ENCODE measurements around the gene EPHB2. TPM values are rescaled to one million over a fixed set of nuclear protein-coding genes. Genes with fewer than 3 reads are reported as not detected.

EPHB2 gene
- total RNA-seq, 5 donors from 2014 or later (not counting 1 experiment from before 2014, with no cell fraction given): 0.06 to 0.20 (median 0.12) TPM; not detected in 2

DNA sequence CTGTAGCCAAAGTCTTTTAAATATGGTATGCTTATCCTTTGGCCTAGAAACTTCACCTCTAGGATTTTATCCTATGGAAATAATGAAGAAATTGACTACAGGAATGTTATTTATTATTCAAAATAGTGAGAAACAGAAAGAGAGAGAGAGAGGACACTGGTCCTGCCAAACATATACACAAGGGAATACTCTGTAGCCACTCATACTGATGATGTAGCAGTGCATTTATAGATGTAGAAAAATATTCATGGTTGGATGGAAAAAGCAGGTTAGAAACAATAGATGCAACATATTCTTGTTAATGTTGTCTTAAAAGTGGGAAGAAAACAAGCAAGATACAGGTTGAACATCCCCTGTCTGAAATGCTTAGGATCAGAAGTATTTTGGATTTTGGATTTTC, 22.2 kb upstream of the EPHB2 start:
- Mint-ChIP-seq H3K4me1 (no peaks in the 10 kb centered on the region), H3K9me3 (no peaks in the 10 kb centered on the region), H3K27me3 (peaks cover 23 to 36% of the 10 kb centered on the region in 2 donors), H3K27ac (no peak overlapping the region), H3K36me3 (no peaks in the 10 kb centered on the region), H3K4me3 (no peak overlapping the region)
- Histone ChIP-seq H3K36me3 (ENCODE audit: control insufficient read depth in 2 of 2, extremely low read depth in 1 of 2, insufficient read depth in 1 of 2, low read length in 1 of 2) (no peaks in the 10 kb centered on the region), H3K4me1 (ENCODE audit: control insufficient read depth in 1 of 2, extremely low read depth in 1 of 2, insufficient read depth in 2 of 2, low read length in 2 of 2) (no peaks in the 10 kb centered on the region), H3K27ac (ENCODE audit: low read length) (no peak overlapping the region), H3K4me3 (ENCODE audit: control insufficient read depth in 1 of 2, extremely low read depth in 1 of 2, low read length in 1 of 2) (no peak overlapping the region), H3K9me3 (no peaks in the 10 kb centered on the region), H3K27me3 (replicated peaks in 1 of 2; ENCODE audit: control insufficient read depth in 2 of 2, extremely low read depth in 1 of 2, insufficient read depth in 2 of 2, low read length in 1 of 2) (peaks cover 0 to 23% of the 10 kb centered on the region in 2 experiments)
- DNase-seq (no peak), ATAC-seq (replicated peaks in 1 of 4) (no peak)
- CTCF ChIA-PET: interaction anchor here in 1 of 2 donors (0.7 kb wide), 1 partner anchor 33 kb away, joined by 3 read pairs; no protein-coding TSS in a partner anchor
- POLR2A ChIA-PET: no interaction called here

GRCh38 chr1:22689505-22689904, 21.1 kb upstream of the EPHB2 start:
- no peaks in the 10 kb centered on the region for H3K36me3 ChIP-seq (ENCODE audit: control insufficient read depth in 2 of 2, extremely low read depth in 1 of 2, insufficient read depth in 1 of 2, low read length in 1 of 2)
- CTCF ChIA-PET: no interaction called here
- POLR2A ChIA-PET: no interaction called here
- ATAC-seq (replicated peaks in 1 of 4) (no peak), DNase-seq (no peak)
- Mint-ChIP-seq H3K9me3 (no peaks in the 10 kb centered on the region), H3K27me3 (peaks cover 21 to 29% of the 10 kb centered on the region in 2 donors), H3K36me3 (no peaks in the 10 kb centered on the region), H3K4me3 (no peak overlapping the region), H3K27ac (no peak overlapping the region), H3K4me1 (no peaks in the 10 kb centered on the region)
- H3K4me1 ChIP-seq (ENCODE audit: control insufficient read depth in 1 of 2, extremely low read depth in 1 of 2, insufficient read depth in 2 of 2, low read length in 2 of 2): no peaks in the 10 kb centered on the region
- no peak overlapping the region for H3K4me3 ChIP-seq (ENCODE audit: control insufficient read depth in 1 of 2, extremely low read depth in 1 of 2, low read length in 1 of 2)
- no peak overlapping the region for H3K27ac ChIP-seq (ENCODE audit: low read length)
- no peaks in the 10 kb centered on the region for H3K9me3 ChIP-seq
- H3K27me3 ChIP-seq (replicated peaks in 1 of 2; ENCODE audit: control insufficient read depth in 2 of 2, extremely low read depth in 1 of 2, insufficient read depth in 2 of 2, low read length in 1 of 2): peaks cover 0 to 14% of the 10 kb centered on the region in 2 experiments
- WGBS (ENCODE audit: insufficient coverage): 92% methylated on average over 7 of the region's 11 CpGs

GRCh38 chr1:22691031-22691753, 19.4 kb upstream of the EPHB2 start:
- Mint-ChIP-seq H3K4me1 (no peaks in the 10 kb centered on the region), H3K27me3 (peaks cover 13 to 18% of the 10 kb centered on the region in 2 donors), H3K4me3 (no peak overlapping the region), H3K9me3 (no peaks in the 10 kb centered on the region), H3K27ac (no peak overlapping the region), H3K36me3 (no peaks in the 10 kb centered on the region)
- CTCF ChIA-PET: no interaction called here
- no CpG with 5 or more reads among the region's 13 CpGs for WGBS (ENCODE audit: insufficient coverage)
- POLR2A ChIA-PET: no interaction called here
- H3K4me1 ChIP-seq (ENCODE audit: control insufficient read depth in 1 of 2, extremely low read depth in 1 of 2, insufficient read depth in 2 of 2, low read length in 2 of 2): no peaks in the 10 kb centered on the region
- no peak for DNase-seq
- H3K4me3 ChIP-seq (ENCODE audit: control insufficient read depth in 1 of 2, extremely low read depth in 1 of 2, low read length in 1 of 2): no peak overlapping the region
- no peaks in the 10 kb centered on the region for H3K36me3 ChIP-seq (ENCODE audit: control insufficient read depth in 2 of 2, extremely low read depth in 1 of 2, insufficient read depth in 1 of 2, low read length in 1 of 2)
- ATAC-seq (replicated peaks in 1 of 4): no peak
- H3K27ac ChIP-seq (ENCODE audit: low read length): no peak overlapping the region
- peaks cover 0 to 6% of the 10 kb centered on the region in 2 experiments for H3K27me3 ChIP-seq (replicated peaks in 1 of 2; ENCODE audit: control insufficient read depth in 2 of 2, extremely low read depth in 1 of 2, insufficient read depth in 2 of 2, low read length in 1 of 2)
- no peaks in the 10 kb centered on the region for H3K9me3 ChIP-seq

GRCh38 chr1:22694172-22694571, 16.5 kb upstream of the EPHB2 start:
- CTCF ChIA-PET: no interaction called here
- Mint-ChIP-seq H3K36me3 (no peaks in the 10 kb centered on the region), H3K27me3 (peaks cover 2 to 7% of the 10 kb centered on the region in 2 donors), H3K9me3 (no peaks in the 10 kb centered on the region), H3K4me3 (no peak overlapping the region), H3K27ac (no peak overlapping the region), H3K4me1 (no peaks in the 10 kb centered on the region)
- 80% methylated on average over 2 of the region's 5 CpGs for WGBS (ENCODE audit: insufficient coverage)
- H3K9me3 ChIP-seq: no peaks in the 10 kb centered on the region
- DNase-seq (no peak), ATAC-seq (replicated peaks in 1 of 4) (no peak)
- H3K27ac ChIP-seq (ENCODE audit: low read length): no peak overlapping the region
- H3K4me1 ChIP-seq (ENCODE audit: control insufficient read depth in 1 of 2, extremely low read depth in 1 of 2, insufficient read depth in 2 of 2, low read length in 2 of 2): no peaks in the 10 kb centered on the region
- H3K36me3 ChIP-seq (ENCODE audit: control insufficient read depth in 2 of 2, extremely low read depth in 1 of 2, insufficient read depth in 1 of 2, low read length in 1 of 2): no peaks in the 10 kb centered on the region
- peaks cover 2 to 12% of the 10 kb centered on the region in 2 experiments for H3K27me3 ChIP-seq (replicated peaks in 1 of 2; ENCODE audit: control insufficient read depth in 2 of 2, extremely low read depth in 1 of 2, insufficient read depth in 2 of 2, low read length in 1 of 2)
- POLR2A ChIA-PET: no interaction called here
- H3K4me3 ChIP-seq (ENCODE audit: control insufficient read depth in 1 of 2, extremely low read depth in 1 of 2, low read length in 1 of 2): no peak overlapping the region

DNA sequence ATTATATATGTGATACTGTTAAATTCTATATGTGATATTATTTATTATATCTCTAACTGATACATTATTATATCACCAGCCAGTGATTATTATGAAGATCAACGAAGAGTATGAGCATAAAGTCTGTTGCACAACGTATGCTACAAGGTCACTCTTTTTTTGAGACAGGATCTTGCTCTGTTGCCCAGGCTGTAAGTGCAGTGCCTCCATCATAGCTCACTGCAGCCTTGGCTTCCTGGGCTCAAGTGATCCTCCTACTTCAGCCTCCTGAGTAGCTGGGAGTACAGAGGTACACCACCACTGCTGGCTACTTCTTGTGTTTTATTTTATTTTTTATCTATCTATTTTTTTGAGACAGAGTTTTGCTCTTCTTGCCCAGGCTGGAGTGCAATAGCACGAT, 14.0 kb upstream of the EPHB2 start:
- 100% methylated on average over 2 of the region's 3 CpGs for WGBS (ENCODE audit: insufficient coverage)
- CTCF ChIA-PET: no interaction called here
- H3K27ac Mint-ChIP-seq: no peak overlapping the region
- no peaks in the 10 kb centered on the region for H3K4me1 Mint-ChIP-seq
- Histone ChIP-seq H3K36me3 (ENCODE audit: control insufficient read depth in 2 of 2, extremely low read depth in 1 of 2, insufficient read depth in 1 of 2, low read length in 1 of 2) (no peaks in the 10 kb centered on the region), H3K4me3 (ENCODE audit: control insufficient read depth in 1 of 2, extremely low read depth in 1 of 2, low read length in 1 of 2) (no peak overlapping the region), H3K27me3 (replicated peaks in 1 of 2; ENCODE audit: control insufficient read depth in 2 of 2, extremely low read depth in 1 of 2, insufficient read depth in 2 of 2, low read length in 1 of 2) (peaks cover 2 to 16% of the 10 kb centered on the region in 2 experiments), H3K4me1 (ENCODE audit: control insufficient read depth in 1 of 2, extremely low read depth in 1 of 2, insufficient read depth in 2 of 2, low read length in 2 of 2) (no peaks in the 10 kb centered on the region), H3K27ac (ENCODE audit: low read length) (no peak overlapping the region), H3K9me3 (no peaks in the 10 kb centered on the region)
- DNase-seq (no peak), ATAC-seq (replicated peaks in 1 of 4) (no peak)
- POLR2A ChIA-PET: no interaction called here
- no peak overlapping the region for H3K4me3 Mint-ChIP-seq
- no peaks in the 10 kb centered on the region for H3K9me3 Mint-ChIP-seq
- H3K36me3 Mint-ChIP-seq: no peaks in the 10 kb centered on the region
- H3K27me3 Mint-ChIP-seq: peaks cover 1 to 9% of the 10 kb centered on the region in 2 donors

DNA sequence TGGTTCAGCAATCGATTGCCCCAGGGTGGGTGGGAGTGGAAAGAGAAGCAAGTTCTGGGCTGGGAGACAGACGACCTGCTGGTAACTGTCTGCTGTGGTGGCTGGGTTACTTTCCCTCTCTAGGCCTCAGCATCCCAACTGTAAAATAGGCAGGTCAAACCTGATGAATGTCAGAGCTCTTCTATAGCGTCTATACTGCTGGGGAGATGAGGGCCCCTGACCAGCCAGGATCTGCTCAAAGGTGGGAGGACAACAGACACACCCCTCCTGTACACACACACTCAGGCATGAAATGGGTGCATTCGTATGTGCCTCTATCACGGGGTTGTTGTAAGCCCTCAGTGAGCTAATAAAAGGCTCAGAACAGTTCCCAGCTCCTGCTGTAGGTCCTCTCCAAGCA, 12.7 kb upstream of the EPHB2 start:
- no peak overlapping the region for H3K4me3 ChIP-seq (ENCODE audit: control insufficient read depth in 1 of 2, extremely low read depth in 1 of 2, low read length in 1 of 2)
- peaks cover 2 to 19% of the 10 kb centered on the region in 2 experiments for H3K27me3 ChIP-seq (replicated peaks in 1 of 2; ENCODE audit: control insufficient read depth in 2 of 2, extremely low read depth in 1 of 2, insufficient read depth in 2 of 2, low read length in 1 of 2)
- no peaks in the 10 kb centered on the region for H3K9me3 ChIP-seq
- ATAC-seq (replicated peaks in 1 of 4) (no peak), DNase-seq (no peak)
- no peaks in the 10 kb centered on the region for H3K36me3 Mint-ChIP-seq
- H3K27ac ChIP-seq (ENCODE audit: low read length): no peak overlapping the region
- no peaks in the 10 kb centered on the region for H3K36me3 ChIP-seq (ENCODE audit: control insufficient read depth in 2 of 2, extremely low read depth in 1 of 2, insufficient read depth in 1 of 2, low read length in 1 of 2)
- no peaks in the 10 kb centered on the region for H3K4me1 Mint-ChIP-seq
- H3K27ac Mint-ChIP-seq: no peak overlapping the region
- ChIA-PET POLR2A (no interaction called here), CTCF (no interaction called here)
- WGBS (ENCODE audit: insufficient coverage): no CpG with 5 or more reads among the region's 5 CpGs
- H3K4me1 ChIP-seq (ENCODE audit: control insufficient read depth in 1 of 2, extremely low read depth in 1 of 2, insufficient read depth in 2 of 2, low read length in 2 of 2): no peaks in the 10 kb centered on the region
- no peak overlapping the region for H3K4me3 Mint-ChIP-seq
- H3K27me3 Mint-ChIP-seq: peaks cover 1 to 14% of the 10 kb centered on the region in 2 donors
- no peaks in the 10 kb centered on the region for H3K9me3 Mint-ChIP-seq

Data from T-cell (primary cell).